NCI-H1436 treated with DMSO at 0.1 percent for 48 hours (cell line): ENCODE measurements around the gene GRN.

Source experiments
- DNase-seq: peaks from one replicate; lab custom pipeline; 2025; lab: John Stamatoyannopoulos, UW

GRN gene

GRCh38 chr17:44344939-44345453, at the start of gene GRN:
Gene GRN (plus strand): TSS chr17:44345302. CDS start chr17:44349165, 3,863 bp downstream.
- peak; percentile 98 for DNase-seq

GRCh38 chr17:44297975-44298374, 47.1 kb upstream of the GRN start:
- no peak for DNase-seq

- DNase-seq: no peak
Observed at GRCh38 chr17:44304651-44305050, 40.5 kb upstream of the GRN start.

- peak; percentile 34 for DNase-seq
Observed at GRCh38 chr17:44307387-44308186, 37.5 kb upstream of the GRN start.

- peak; percentile 60 for DNase-seq
Observed at GRCh38 chr17:44308320-44308818, 36.7 kb upstream of the GRN start, which contains the start of gene RUNDC3A. Gene RUNDC3A (plus strand): TSS chr17:44308601. CDS start chr17:44308833, 232 bp downstream.

GRCh38 chr17:44308865-44309264, 36.2 kb upstream of the GRN start:
- no peak for DNase-seq

GRCh38 chr17:44309472-44309871, 35.6 kb upstream of the GRN start:
- no peak for DNase-seq

- no peak for DNase-seq
Observed at GRCh38 chr17:44310188-44310587, 34.9 kb upstream of the GRN start.

GRCh38 chr17:44310609-44311376, 34.3 kb upstream of the GRN start:
- no peak for DNase-seq

GRCh38 chr17:44311562-44312181, 33.4 kb upstream of the GRN start:
- no peak for DNase-seq

- DNase-seq: no peak
Observed at GRCh38 chr17:44312396-44313104, 32.6 kb upstream of the GRN start.

GRCh38 chr17:44314031-44314430, 31.1 kb upstream of the GRN start:
- DNase-seq: no peak

- DNase-seq: no peak
Observed at GRCh38 chr17:44314524-44314868, 30.6 kb upstream of the GRN start.

GRCh38 chr17:44314869-44315661, 30.0 kb upstream of the GRN start:
- no peak for DNase-seq

- DNase-seq: no peak
Observed at GRCh38 chr17:44315760-44316731, 29.1 kb upstream of the GRN start.

- no peak for DNase-seq
Observed at GRCh38 chr17:44317545-44317944, 27.6 kb upstream of the GRN start.

- no peak for DNase-seq
Observed at GRCh38 chr17:44318077-44318892, 26.8 kb upstream of the GRN start.

- DNase-seq: no peak
Observed at GRCh38 chr17:44320066-44320465, 25.0 kb upstream of the GRN start.
